RWPE1 (cell line): Measurements from ENCODE around the gene RTP1.
"Not testable (repeated sequence)": the region's sequence is repeated elsewhere in the genome, so short reads cannot be mapped to it uniquely, and the experiment has no call there.

Source experiments
- CTCF ChIA-PET: fragments of 350-600 bp; sonication (Branson Sonifier 250); formaldehyde crosslinking; extraction: SDS; loops from one replicate; lab custom pipeline; 2021; lab: Yijun Ruan, JAX
- POLR2A ChIA-PET: fragments of 400-600 bp; formaldehyde crosslinking; extraction: SDS; loops from one replicate; lab custom pipeline; 2020; ENCODE audit warnings: antibody characterized with exemption; ENCODE audit not compliant: low non-redundant PET; lab: Yijun Ruan, JAX
- DNase-seq: peaks from one replicate; pipeline ENCODE4 v3.0.0; 2012; ENCODE audit warnings: low spot score
- H3K27ac ChIP-seq: fragments of 450-650 bp; 2 replicates; pipeline ENCODE4 v1.5.1; 2017
- TF ChIP-seq, protein P1 (sequence below): fragments of 450-650 bp; conservative IDR thresholded peaks from 2 replicates; pipeline ENCODE4 v1.5.1; 2017; ENCODE audit warnings: low read depth, mild to moderate bottlenecking

Gene RTP1

DNA sequence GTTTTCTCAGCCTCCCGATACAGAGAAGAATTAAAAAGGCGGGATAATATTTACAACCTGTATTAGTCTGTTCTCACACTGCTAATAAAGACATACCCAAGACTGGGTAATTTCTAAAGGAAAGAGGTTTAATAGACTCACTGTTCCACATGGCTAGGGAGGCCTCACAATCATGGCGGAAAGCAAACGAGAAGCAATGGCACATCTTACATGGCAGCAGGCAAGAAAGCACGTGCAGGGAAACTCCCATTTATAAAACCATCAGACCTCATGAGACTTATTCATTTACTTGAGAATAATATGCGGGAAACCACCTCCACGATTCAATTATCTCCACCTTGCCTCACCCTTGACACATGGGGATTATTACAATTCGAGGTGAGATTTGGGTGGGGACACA is 30.5 kb upstream of the RTP1 start:
- no peak overlapping the region for H3K27ac ChIP-seq
- no peak for DNase-seq
- TF ChIP-seq, protein P1, sequence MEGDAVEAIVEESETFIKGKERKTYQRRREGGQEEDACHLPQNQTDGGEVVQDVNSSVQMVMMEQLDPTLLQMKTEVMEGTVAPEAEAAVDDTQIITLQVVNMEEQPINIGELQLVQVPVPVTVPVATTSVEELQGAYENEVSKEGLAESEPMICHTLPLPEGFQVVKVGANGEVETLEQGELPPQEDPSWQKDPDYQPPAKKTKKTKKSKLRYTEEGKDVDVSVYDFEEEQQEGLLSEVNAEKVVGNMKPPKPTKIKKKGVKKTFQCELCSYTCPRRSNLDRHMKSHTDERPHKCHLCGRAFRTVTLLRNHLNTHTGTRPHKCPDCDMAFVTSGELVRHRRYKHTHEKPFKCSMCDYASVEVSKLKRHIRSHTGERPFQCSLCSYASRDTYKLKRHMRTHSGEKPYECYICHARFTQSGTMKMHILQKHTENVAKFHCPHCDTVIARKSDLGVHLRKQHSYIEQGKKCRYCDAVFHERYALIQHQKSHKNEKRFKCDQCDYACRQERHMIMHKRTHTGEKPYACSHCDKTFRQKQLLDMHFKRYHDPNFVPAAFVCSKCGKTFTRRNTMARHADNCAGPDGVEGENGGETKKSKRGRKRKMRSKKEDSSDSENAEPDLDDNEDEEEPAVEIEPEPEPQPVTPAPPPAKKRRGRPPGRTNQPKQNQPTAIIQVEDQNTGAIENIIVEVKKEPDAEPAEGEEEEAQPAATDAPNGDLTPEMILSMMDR = no peak
- ChIA-PET CTCF (interaction anchor here (0.7 to 1.0 kb wide), 2 partner anchors 27 to 54 kb away, joined by 3 to 4 read pairs; partner anchors contain the start of gene RPL39L), POLR2A (no interaction called here)

DNA sequence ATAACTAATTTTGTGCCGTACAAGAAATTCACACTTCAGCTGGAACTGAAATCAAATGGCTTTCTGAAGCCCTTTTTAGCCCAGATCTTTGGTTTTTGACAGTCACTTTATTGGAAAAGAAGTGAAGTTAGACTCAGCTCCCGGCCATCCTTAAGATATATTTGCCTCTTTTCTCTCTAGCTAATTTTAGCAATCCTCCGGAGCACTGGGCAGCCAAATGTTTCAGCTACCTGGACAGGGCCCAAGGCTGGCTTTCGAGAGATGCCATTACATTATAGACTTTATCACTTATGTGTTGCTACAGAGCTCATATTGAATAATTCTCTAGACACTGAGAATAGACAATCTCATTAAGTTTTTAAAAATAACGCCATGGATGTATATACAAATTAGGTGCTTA is 29.5 kb upstream of the RTP1 start:
- no peak overlapping the region for H3K27ac ChIP-seq
- ChIA-PET CTCF (interaction anchor here (0.5 to 1.4 kb wide), 2 partner anchors 29 to 329 kb away, joined by 4 to 6 read pairs; partner anchors contain the start of gene RPL39L), POLR2A (interaction anchor here (0.5 kb wide), 1 partner anchor 66 kb away, joined by 7 read pairs; no protein-coding TSS in a partner anchor)
- TF ChIP-seq, protein P1 = no peak
- DNase-seq = no peak

DNA sequence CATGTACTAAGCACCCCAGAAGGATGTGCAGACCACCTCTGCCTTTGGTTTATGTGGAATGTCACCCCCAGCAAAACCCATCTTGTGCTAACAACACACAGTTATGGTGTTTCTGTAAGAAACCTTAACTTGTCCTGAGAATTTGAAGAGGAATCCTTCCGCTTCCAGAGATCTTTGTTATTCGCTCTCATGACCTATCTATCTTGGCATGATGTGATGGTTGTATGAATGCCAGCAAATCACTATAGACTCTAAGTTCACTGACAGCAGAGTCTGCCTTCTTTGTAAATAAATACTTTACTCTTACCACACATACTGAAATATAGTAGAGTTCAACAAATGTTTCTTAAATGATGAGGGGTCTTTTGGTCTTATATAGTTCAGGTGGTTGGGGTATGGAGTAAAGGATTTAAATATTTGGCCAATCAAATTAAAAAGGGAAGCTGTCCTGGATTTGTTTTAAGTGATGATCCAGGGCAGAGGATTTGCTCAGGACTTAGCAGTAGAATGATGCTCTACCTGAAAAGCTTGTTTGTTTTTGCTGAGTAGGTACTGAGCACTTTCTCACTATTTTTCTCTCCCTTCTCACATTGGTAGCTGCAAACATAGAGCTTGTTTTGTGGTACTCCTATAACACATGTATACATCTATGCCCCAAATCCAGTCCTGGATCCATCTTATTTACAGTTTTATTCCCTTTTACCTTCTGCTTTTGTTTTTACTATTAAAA is 27.9 kb upstream of the RTP1 start:
- H3K27ac ChIP-seq = no peak overlapping the region
- ChIA-PET CTCF (interaction anchor here (0.6 to 1.4 kb wide), 3 partner anchors 30 to 1802 kb away, joined by 3 to 6 read pairs (median 3); partner anchors contain the start of gene RPL39L), POLR2A (no interaction called here)
- TF ChIP-seq, protein P1 = no peak
- DNase-seq = no peak

- POLR2A ChIA-PET, DNase-seq, CTCF ChIA-PET: not testable (repeated sequence)
- H3K27ac ChIP-seq = peak overlapping the region; percentile 74; the same call in 1 of the 2 replicates
These were observed 26.4 kb upstream of the RTP1 start for GRCh38 chr3:187170911-187171310.

DNA sequence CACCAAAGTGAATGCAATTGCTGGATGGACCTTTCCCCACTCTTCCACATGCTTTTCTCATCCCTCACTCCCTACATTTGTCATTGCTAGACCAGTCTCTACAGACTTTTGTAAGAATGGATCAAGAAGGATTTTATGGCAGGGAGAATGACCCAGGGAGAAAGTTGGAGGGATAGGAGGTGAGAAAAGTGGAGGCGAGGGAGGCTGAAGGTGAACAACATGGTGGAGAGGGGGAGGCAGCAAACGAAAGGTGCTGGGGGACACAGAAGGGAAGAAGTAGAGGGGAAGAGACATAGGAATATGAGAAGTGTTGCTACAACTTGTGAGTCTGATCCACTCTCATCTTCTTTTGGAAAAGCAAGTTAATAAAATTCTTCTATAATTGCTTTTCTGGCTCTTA is 24.4 kb upstream of the RTP1 start:
- ChIA-PET POLR2A (no interaction called here), CTCF (no interaction called here)
- DNase-seq = no peak
- H3K27ac ChIP-seq = no peak overlapping the region
- TF ChIP-seq, protein P1 = no peak

DNA sequence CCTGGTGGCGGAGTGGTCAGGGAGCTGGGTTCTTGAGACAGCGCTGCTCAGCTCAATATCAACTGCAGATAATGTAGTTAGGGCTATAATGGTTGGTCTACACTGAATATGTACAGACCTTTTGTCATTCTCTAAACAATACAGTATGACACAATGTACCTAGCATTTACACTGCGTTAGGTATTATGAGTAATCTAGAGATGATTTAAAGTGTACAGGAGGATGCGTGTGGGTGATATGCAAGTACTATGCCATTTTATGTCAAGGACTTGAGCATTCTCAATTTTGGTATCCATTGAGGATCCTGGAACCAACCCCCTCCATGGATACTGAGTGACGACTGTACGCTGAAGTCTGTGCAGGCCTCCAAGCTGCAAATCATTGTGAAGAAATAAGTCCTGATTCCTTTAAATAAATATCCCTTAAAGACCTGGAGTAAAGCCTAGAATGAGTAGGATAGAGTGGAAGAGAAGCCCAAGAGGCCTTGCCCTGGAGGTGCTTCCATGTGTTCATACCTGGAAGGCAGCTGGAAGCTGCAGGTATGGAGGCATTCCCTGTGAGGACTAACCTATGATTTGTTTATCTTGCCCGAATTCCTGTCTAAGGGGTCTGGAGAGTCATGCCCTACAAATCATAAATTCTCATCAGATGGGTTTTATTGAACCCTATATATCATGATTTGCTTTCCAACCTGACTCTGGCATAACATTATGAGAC is 15.7 kb upstream of the RTP1 start:
- ChIA-PET POLR2A (no interaction called here), CTCF (interaction anchor here (0.7 kb wide), 1 partner anchor 675 kb away, joined by 3 read pairs; no protein-coding TSS in a partner anchor)
- no peak for DNase-seq
- no peak overlapping the region for H3K27ac ChIP-seq
- TF ChIP-seq, protein P1 = no peak
